Mesendoderm (in vitro differentiated cells): ENCODE measurements around the gene GARRE1.
"Not testable (repeated sequence)": the region's sequence is repeated elsewhere in the genome, so short reads cannot be mapped to it uniquely, and the experiment has no call there.

Experiments used
- DNase-seq: peaks from one replicate; pipeline ENCODE4 v3.0.0; 2013
- H2AK5ac ChIP-seq: 2 replicates; pipeline ENCODE4 v1.6.1; 2013; ENCODE audit warnings: low read length, inconsistent platforms
- H2BK120ac ChIP-seq: 2 replicates; pipeline ENCODE4 v1.6.1; 2013; ENCODE audit warnings: low read depth, mild to moderate bottlenecking, low read length, moderate library complexity, mixed read lengths
- H2BK15ac ChIP-seq: replicated peaks from 2 replicates; pipeline ENCODE4 v1.6.1; 2013; ENCODE audit warnings: low read depth, mild to moderate bottlenecking, moderate library complexity
- H2BK5ac ChIP-seq: 2 replicates; pipeline ENCODE4 v1.6.1; 2013; ENCODE audit warnings: low read length, inconsistent platforms
- H3K18ac ChIP-seq: 2 replicates; pipeline ENCODE4 v1.6.1; 2013; ENCODE audit warnings: mild to moderate bottlenecking, low read length, mixed read lengths
- H3K23ac ChIP-seq: one replicate; pipeline ENCODE4 v1.6.1; 2013; ENCODE audit warnings: low read length
- H3K27ac ChIP-seq: 2 replicates; pipeline ENCODE4 v1.5.1; 2013; ENCODE audit warnings: low read depth, mild to moderate bottlenecking, inconsistent platforms, low read length, moderate library complexity
- H3K27me3 ChIP-seq: 2 replicates; pipeline ENCODE4 v1.6.1; 2013; ENCODE audit warnings: low read length, control low read depth, mild to moderate bottlenecking, inconsistent platforms; ENCODE audit not compliant: insufficient read depth, poor library complexity
- H3K36me3 ChIP-seq: 2 replicates; pipeline ENCODE4 v1.6.1; 2013; ENCODE audit warnings: low read length, inconsistent platforms; ENCODE audit not compliant: control insufficient read depth, insufficient read depth
- H3K4ac ChIP-seq: one replicate; pipeline ENCODE4 v1.6.1; 2013; ENCODE audit warnings: low read depth, mild to moderate bottlenecking, low read length, moderate library complexity
- H3K4me1 ChIP-seq: 2 replicates; pipeline ENCODE4 v1.6.1; 2013; ENCODE audit warnings: low read depth, low read length, inconsistent platforms; ENCODE audit not compliant: control insufficient read depth
- H3K4me2 ChIP-seq: 2 replicates; pipeline ENCODE4 v1.6.1; 2013; ENCODE audit warnings: low read length
- H3K4me3 ChIP-seq: 2 replicates; pipeline ENCODE4 v1.5.1; 2013; ENCODE audit warnings: mild to moderate bottlenecking, low read length
- H3K56ac ChIP-seq: one replicate; pipeline ENCODE4 v1.6.1; 2013; ENCODE audit warnings: low read length
- H3K79me1 ChIP-seq: 2 replicates; pipeline ENCODE4 v1.6.1; 2013; ENCODE audit warnings: low read length, inconsistent platforms
- H3K79me2 ChIP-seq: 2 replicates; pipeline ENCODE4 v1.6.1; 2013; ENCODE audit warnings: mild to moderate bottlenecking, low read length; ENCODE audit not compliant: control insufficient read depth, insufficient read depth
- H3K9ac ChIP-seq: 2 replicates; pipeline ENCODE4 v1.6.1; 2013; ENCODE audit warnings: low read length, inconsistent platforms
- H4K5ac ChIP-seq: one replicate; pipeline ENCODE4 v1.6.1; 2013; ENCODE audit warnings: low read length
- H4K8ac ChIP-seq: one replicate; pipeline ENCODE4 v1.6.1; 2013; ENCODE audit warnings: low read depth, mild to moderate bottlenecking, control low read depth, low read length, moderate library complexity
- WGBS: extraction: QIAGEN DNeasy Blood & Tissue Kit; methylation state at CpG from one replicate; pipeline ENCODE4 v1.1.7; 2013; ENCODE audit warnings: low lambda C conversion rate, missing lambda C conversion rate; ENCODE audit not compliant: insufficient coverage; ENCODE audit errors: extremely low coverage; 5-methylcytosine and 5-hydroxymethylcytosine counted together

The GARRE1 gene

DNA sequence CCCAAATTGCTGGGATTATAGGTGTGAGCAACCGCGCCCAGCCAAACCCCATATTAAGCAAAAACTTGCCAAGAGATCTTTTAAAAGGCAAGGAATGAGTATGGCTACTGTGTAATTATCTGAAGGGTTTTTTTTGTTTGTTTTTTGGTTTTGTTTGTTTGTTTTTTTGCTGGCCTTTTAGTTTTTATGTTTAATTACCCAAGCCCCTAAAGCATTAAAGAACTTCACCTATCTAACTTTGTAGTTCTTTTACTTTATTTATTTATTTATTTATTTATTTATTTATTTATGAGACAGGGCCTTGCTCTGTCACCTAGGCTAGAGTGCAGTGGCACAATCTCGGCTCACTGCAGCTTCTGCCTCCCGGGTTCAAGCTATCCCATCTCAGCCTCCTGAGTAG is 40.3 kb upstream of the GARRE1 start:
- no peak overlapping the region for H2AK5ac ChIP-seq
- H3K27ac ChIP-seq = no peak overlapping the region
- no peak overlapping the region for H4K8ac ChIP-seq
- H3K4me2 ChIP-seq = no peak overlapping the region
- H3K79me2 ChIP-seq = no peaks in the 10 kb centered on the region
- H3K4me3 ChIP-seq = no peak overlapping the region
- H3K9ac ChIP-seq = no peak overlapping the region
- no peak overlapping the region for H2BK120ac ChIP-seq
- WGBS = no CpG with 5 or more reads among the region's 4 CpGs
- H3K79me1 ChIP-seq = peaks cover 1% of the 10 kb centered on the region
- no peak overlapping the region for H3K56ac ChIP-seq
- no peak overlapping the region for H2BK15ac ChIP-seq
- H3K23ac ChIP-seq = no peak overlapping the region
- no peaks in the 10 kb centered on the region for H3K4me1 ChIP-seq
- no peak overlapping the region for H4K5ac ChIP-seq
- no peak for DNase-seq
- H3K18ac ChIP-seq = no peak overlapping the region
- no peak overlapping the region for H3K4ac ChIP-seq
- H2BK5ac ChIP-seq = no peak overlapping the region
- peaks cover 5% of the 10 kb centered on the region for H3K36me3 ChIP-seq
- H3K27me3 ChIP-seq = no peaks in the 10 kb centered on the region

GRCh38 chr19:34215006-34215665 is 39.2 kb upstream of the GARRE1 start:
- no peak for DNase-seq
- no peak overlapping the region for H3K18ac ChIP-seq
- H3K4me1 ChIP-seq = no peaks in the 10 kb centered on the region
- H2AK5ac ChIP-seq = no peak overlapping the region
- no peak overlapping the region for H2BK120ac ChIP-seq
- H2BK15ac ChIP-seq = no peak overlapping the region
- no peak overlapping the region for H3K9ac ChIP-seq
- no peak overlapping the region for H3K23ac ChIP-seq
- no peak overlapping the region for H3K4me2 ChIP-seq
- no peak overlapping the region for H3K27ac ChIP-seq
- H3K4me3 ChIP-seq = no peak overlapping the region
- peaks cover 5% of the 10 kb centered on the region for H3K36me3 ChIP-seq
- H3K79me1 ChIP-seq = peaks cover 1% of the 10 kb centered on the region
- H3K4ac ChIP-seq = no peak overlapping the region
- H4K5ac ChIP-seq = no peak overlapping the region
- no CpG with 5 or more reads among the region's 3 CpGs for WGBS
- no peaks in the 10 kb centered on the region for H3K79me2 ChIP-seq
- H3K27me3 ChIP-seq = no peaks in the 10 kb centered on the region
- H3K56ac ChIP-seq = no peak overlapping the region
- H4K8ac ChIP-seq = no peak overlapping the region
- no peak overlapping the region for H2BK5ac ChIP-seq

- Histone ChIP-seq H3K27ac (no peak overlapping the region), H3K27me3 (no peaks in the 10 kb centered on the region), H3K79me2 (peaks cover under 1% of the 10 kb centered on the region), H3K9ac (no peak overlapping the region), H3K4me1 (no peaks in the 10 kb centered on the region), H3K4me2 (no peak overlapping the region), H3K18ac (no peak overlapping the region), H2AK5ac (no peak overlapping the region), H3K56ac (no peak overlapping the region), H3K79me1 (peaks cover 2% of the 10 kb centered on the region), H2BK5ac (no peak overlapping the region), H3K4me3 (no peak overlapping the region), H4K5ac (no peak overlapping the region), H3K23ac (no peak overlapping the region), H2BK15ac (no peak overlapping the region), H4K8ac (no peak overlapping the region), H3K4ac (no peak overlapping the region), H3K36me3 (peaks cover 6% of the 10 kb centered on the region), H2BK120ac (no peak overlapping the region)
- no peak for DNase-seq
- no CpG with 5 or more reads among the region's 3 CpGs for WGBS
Measured at GRCh38 chr19:34215666-34216038, 38.7 kb upstream of the GARRE1 start.

DNA sequence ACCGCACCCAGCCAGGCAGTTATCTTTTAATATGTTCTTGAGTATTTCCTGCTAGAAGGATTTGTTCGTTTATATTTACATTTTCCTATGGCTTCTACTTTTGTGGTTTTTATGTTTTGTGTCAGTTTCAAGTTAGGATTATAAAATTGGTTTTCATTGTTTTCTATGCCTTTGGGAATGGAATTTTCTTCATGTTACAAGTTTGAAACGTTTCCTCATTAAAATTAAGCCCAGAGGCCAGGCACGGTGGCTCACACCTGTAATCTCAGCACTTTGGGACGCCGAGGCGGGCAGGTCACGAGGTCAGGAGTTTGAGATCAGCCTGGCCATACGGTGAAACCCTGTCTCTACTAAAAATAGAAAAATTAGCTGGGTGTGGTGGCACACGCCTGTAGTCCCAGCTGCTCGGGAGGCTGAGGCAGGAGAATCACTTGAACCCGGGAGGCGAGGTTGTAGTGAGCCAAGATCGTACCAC is 37.6 kb upstream of the GARRE1 start:
- not testable (repeated sequence) for H3K79me1 ChIP-seq, H3K4me3 ChIP-seq, H3K4ac ChIP-seq, H2BK5ac ChIP-seq, H3K4me1 ChIP-seq, H4K5ac ChIP-seq, H3K27me3 ChIP-seq, H3K9ac ChIP-seq, DNase-seq, H3K79me2 ChIP-seq, H3K27ac ChIP-seq, H2BK120ac ChIP-seq, H4K8ac ChIP-seq, H3K56ac ChIP-seq, H3K18ac ChIP-seq, H3K36me3 ChIP-seq, H2AK5ac ChIP-seq, H2BK15ac ChIP-seq, H3K4me2 ChIP-seq, H3K23ac ChIP-seq
- whole genome bisulfite sequencing = no CpG with 5 or more reads among the region's 14 CpGs

- no peak overlapping the region for H3K18ac ChIP-seq
- no peak overlapping the region for H2BK15ac ChIP-seq
- WGBS = no CpG with 5 or more reads among the region's 18 CpGs
- H2BK120ac ChIP-seq = no peak overlapping the region
- no peak overlapping the region for H3K4ac ChIP-seq
- no peak overlapping the region for H3K4me2 ChIP-seq
- peaks cover 5% of the 10 kb centered on the region for H3K79me1 ChIP-seq
- no peak overlapping the region for H2BK5ac ChIP-seq
- peaks cover 10% of the 10 kb centered on the region for H3K36me3 ChIP-seq
- H3K9ac ChIP-seq = no peak overlapping the region
- H3K4me3 ChIP-seq = no peak overlapping the region
- no peak overlapping the region for H4K8ac ChIP-seq
- H4K5ac ChIP-seq = no peak overlapping the region
- H2AK5ac ChIP-seq = no peak overlapping the region
- no peaks in the 10 kb centered on the region for H3K27me3 ChIP-seq
- no peak overlapping the region for H3K56ac ChIP-seq
- peaks cover 2% of the 10 kb centered on the region for H3K79me2 ChIP-seq
- no peak overlapping the region for H3K27ac ChIP-seq
- DNase-seq = no peak
- H3K23ac ChIP-seq = no peak overlapping the region
- no peaks in the 10 kb centered on the region for H3K4me1 ChIP-seq
Measured at GRCh38 chr19:34217952-34218817, 36.2 kb upstream of the GARRE1 start.
